Measurements from ENCODE around the gene FGD4.

- no peak for TF ChIP-seq CTCF (IDR thresholded peaks at IDR 0.05)
- no peak for TF ChIP-seq POLR2A (IDR thresholded peaks at IDR 0.05)
Measured at GRCh38 chr12:32466187-32466586, 66.8 kb downstream of the FGD4 start.
